ENCODE data around the gene SP3. TPM values are rescaled to one million over a fixed set of nuclear protein-coding genes. Genes with fewer than 3 reads are reported as not detected.
A peak's percentile ranks its signal among the peaks of the same experiment; 100 is the strongest.

The SP3 gene
- total RNA-seq, 4 donors from 2014 or later = 41.9 to 101 (median 81.6) TPM

DNA sequence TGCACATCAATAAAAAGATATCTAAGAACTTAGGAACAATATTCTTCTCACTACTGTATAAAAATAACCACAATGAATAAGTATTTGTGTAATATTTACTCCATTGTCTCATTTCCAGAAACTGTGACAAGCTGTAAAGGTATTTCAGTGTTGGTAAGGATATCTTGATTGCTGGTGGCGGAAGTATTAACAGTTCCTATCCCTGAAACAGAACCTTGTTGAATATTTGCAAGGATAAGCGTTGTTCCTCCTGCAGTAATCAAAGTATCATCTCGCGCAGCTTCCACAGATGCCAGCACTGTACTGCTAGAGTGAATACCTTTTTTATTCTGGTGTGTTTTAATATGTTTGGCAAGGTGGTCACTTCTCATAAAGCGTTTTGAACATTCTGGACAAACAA is 55.3 kb downstream of the SP3 start:
- no peak overlapping the region for H3K4me3 ChIP-seq
- in situ Hi-C loops (cut with MboI; ENCODE audit: low pct_ligation_motif_present in 1 of 4, low pct_unique_long_range_greater_than_20kb in 1 of 4, low sequenced_read_pairs in 3 of 4) = no loop called here
- H3K9me3 ChIP-seq = no peaks in the 10 kb centered on the region
- TF ChIP-seq, protein P1, sequence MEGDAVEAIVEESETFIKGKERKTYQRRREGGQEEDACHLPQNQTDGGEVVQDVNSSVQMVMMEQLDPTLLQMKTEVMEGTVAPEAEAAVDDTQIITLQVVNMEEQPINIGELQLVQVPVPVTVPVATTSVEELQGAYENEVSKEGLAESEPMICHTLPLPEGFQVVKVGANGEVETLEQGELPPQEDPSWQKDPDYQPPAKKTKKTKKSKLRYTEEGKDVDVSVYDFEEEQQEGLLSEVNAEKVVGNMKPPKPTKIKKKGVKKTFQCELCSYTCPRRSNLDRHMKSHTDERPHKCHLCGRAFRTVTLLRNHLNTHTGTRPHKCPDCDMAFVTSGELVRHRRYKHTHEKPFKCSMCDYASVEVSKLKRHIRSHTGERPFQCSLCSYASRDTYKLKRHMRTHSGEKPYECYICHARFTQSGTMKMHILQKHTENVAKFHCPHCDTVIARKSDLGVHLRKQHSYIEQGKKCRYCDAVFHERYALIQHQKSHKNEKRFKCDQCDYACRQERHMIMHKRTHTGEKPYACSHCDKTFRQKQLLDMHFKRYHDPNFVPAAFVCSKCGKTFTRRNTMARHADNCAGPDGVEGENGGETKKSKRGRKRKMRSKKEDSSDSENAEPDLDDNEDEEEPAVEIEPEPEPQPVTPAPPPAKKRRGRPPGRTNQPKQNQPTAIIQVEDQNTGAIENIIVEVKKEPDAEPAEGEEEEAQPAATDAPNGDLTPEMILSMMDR (IDR thresholded peaks at IDR 0.05) = no peak
- TF ChIP-seq POLR2A (IDR thresholded peaks at IDR 0.05) (no peak), POLR2AphosphoS5 (IDR thresholded peaks at IDR 0.05) (no peak), EP300 (IDR thresholded peaks at IDR 0.05; ENCODE audit: low read depth) (no peak)
- no peaks in the 10 kb centered on the region for H3K4me1 ChIP-seq
- DNase-seq = no peak
- WGBS, 2 donors (ENCODE audit: low coverage in 1 of 2) = 97 to 98% methylated on average over 5 of the region's 5 CpGs
- H3K27me3 ChIP-seq = no peaks in the 10 kb centered on the region
- H3K27ac ChIP-seq = no peak overlapping the region
- intact Hi-C loops (cut with DNase I; ENCODE audit: low total_unique reads) = no loop called here
- H3K36me3 ChIP-seq = peaks cover 0 to 34% (median 12%) of the 10 kb centered on the region in 4 donors

DNA sequence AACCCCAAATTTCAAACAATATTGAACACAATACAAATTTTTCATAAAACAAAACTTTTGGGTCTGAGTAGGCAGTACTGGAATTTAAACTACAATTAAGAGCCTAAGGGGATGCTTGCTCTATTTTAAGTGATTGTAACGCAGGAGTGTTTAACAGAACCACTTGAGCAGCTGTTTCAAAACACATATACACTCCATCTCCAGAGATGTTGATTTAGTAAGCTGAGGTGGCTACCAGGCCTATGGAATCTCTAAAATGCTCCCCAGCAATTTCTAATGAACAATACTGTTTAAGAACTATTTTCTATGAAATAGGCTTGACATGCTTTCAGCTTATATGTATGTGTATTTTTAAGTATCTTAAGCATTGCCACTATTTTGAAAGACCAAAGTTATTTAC is 58.5 kb downstream of the SP3 start:
- no peaks in the 10 kb centered on the region for H3K9me3 ChIP-seq
- TF ChIP-seq POLR2AphosphoS5 (IDR thresholded peaks at IDR 0.05) (no peak), EP300 (IDR thresholded peaks at IDR 0.05; ENCODE audit: low read depth) (no peak), POLR2A (IDR thresholded peaks at IDR 0.05) (no peak)
- TF ChIP-seq, protein P1 (IDR thresholded peaks at IDR 0.05) = no peak
- no peaks in the 10 kb centered on the region for H3K27me3 ChIP-seq
- DNase-seq = no peak
- H3K27ac ChIP-seq = no peak overlapping the region
- intact Hi-C loops (cut with DNase I; ENCODE audit: low total_unique reads) (no loop called here), in situ Hi-C loops (cut with MboI; ENCODE audit: low pct_ligation_motif_present in 1 of 4, low pct_unique_long_range_greater_than_20kb in 1 of 4, low sequenced_read_pairs in 3 of 4) (no loop called here)
- H3K36me3 ChIP-seq = peaks cover 0 to 42% (median 5%) of the 10 kb centered on the region in 4 donors
- H3K4me3 ChIP-seq = no peak overlapping the region
- 93 to 100% methylated on average over 1 of the region's 1 CpG for WGBS, 2 donors (ENCODE audit: low coverage in 1 of 2)
- no peaks in the 10 kb centered on the region for H3K4me1 ChIP-seq

DNA sequence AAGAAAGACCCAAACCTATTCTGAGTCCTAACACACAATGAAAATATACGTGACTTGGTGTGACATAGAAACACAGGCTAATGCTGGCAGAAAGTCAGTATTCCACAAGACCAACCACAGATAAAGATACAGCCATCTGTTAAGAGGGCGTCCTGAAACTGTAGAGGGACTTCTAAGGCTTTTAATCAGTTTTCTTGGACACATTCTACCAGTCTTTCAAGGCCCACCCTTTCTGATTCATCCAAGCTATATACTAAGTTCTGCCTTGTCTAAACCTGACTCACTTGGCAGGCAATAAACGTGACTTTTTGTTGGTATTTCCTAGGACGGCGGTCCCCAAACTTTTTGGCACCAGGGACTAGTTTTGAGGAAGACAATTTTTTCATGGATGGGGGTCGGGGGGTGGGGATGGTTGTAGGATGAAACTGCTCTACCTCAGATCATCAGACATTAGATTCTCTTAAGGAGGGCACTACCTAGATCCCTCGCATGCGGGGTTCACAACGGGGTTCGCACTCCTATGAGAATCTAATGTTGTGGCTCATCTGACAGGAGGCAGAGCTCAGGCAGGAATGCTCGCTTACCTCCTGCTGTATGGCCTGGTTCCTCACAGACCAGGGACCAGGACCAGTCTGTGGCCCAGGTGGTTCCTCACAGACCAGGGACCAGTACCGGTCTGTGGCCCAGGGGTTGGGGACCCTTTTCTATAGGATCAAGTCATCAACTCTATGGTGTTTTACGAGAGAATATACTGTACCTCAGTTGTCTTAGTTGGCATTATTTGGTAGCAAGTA is 61.4 kb downstream of the SP3 start:
- 89 to 93% methylated on average over 3 to 13 of the region's 13 CpGs for WGBS, 2 donors (ENCODE audit: low coverage in 1 of 2)
- Histone ChIP-seq H3K27ac (no peak overlapping the region), H3K36me3 (peaks cover 0 to 26% (median 0%) of the 10 kb centered on the region in 4 donors), H3K9me3 (no peaks in the 10 kb centered on the region), H3K4me1 (no peaks in the 10 kb centered on the region), H3K27me3 (no peaks in the 10 kb centered on the region), H3K4me3 (no peak overlapping the region)
- intact Hi-C loops (cut with DNase I; ENCODE audit: low total_unique reads) (no loop called here), in situ Hi-C loops (cut with MboI; ENCODE audit: low pct_ligation_motif_present in 1 of 4, low pct_unique_long_range_greater_than_20kb in 1 of 4, low sequenced_read_pairs in 3 of 4) (no loop called here)
- TF ChIP-seq, protein P1 (IDR thresholded peaks at IDR 0.05) = no peak
- TF ChIP-seq POLR2A (IDR thresholded peaks at IDR 0.05) (no peak), POLR2AphosphoS5 (IDR thresholded peaks at IDR 0.05) (peak in 1 of 3 donors; percentile 8), EP300 (IDR thresholded peaks at IDR 0.05; ENCODE audit: low read depth) (no peak)
- DNase-seq = no peak

DNA sequence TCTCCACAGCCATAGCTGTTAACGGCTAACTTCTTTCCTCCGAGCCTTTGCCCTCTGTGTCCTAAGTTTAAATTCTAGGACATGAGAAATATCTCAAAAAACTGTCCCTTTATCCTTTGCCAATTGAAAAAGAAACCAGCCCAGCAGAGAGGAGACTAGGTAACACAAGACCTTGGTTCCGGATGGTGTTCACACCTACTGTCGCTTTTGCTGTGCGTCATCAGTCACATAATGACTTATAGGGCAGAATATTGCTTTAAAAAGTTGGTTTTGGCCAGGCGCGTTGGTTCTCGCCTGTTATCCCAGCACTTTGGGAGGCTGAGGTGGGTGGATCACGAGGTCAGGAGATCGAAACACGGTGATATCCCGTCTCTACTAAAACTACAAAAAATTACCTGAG is 66.2 kb downstream of the SP3 start:
- in situ Hi-C loops (cut with MboI; ENCODE audit: low pct_ligation_motif_present in 1 of 4, low pct_unique_long_range_greater_than_20kb in 1 of 4, low sequenced_read_pairs in 3 of 4) = loop anchor here in 1 of 4 donors (25.0 kb wide), 1 partner anchor 138 kb away; no protein-coding TSS in a partner anchor

More for the DNA sequence above, 66.2 kb downstream of the SP3 start:
- Histone ChIP-seq H3K4me1 (no peaks in the 10 kb centered on the region), H3K9me3 (no peaks in the 10 kb centered on the region), H3K27me3 (no peaks in the 10 kb centered on the region), H3K4me3 (no peak overlapping the region), H3K27ac (no peak overlapping the region), H3K36me3 (peaks cover 0 to under 1% (median 0%) of the 10 kb centered on the region in 4 donors)
- intact Hi-C loops (cut with DNase I; ENCODE audit: low total_unique reads) = no loop called here
- 75 to 93% methylated on average over 11 to 12 of the region's 12 CpGs for WGBS, 2 donors (ENCODE audit: low coverage in 1 of 2)
- TF ChIP-seq EP300 (IDR thresholded peaks at IDR 0.05; ENCODE audit: low read depth) (no peak), POLR2AphosphoS5 (IDR thresholded peaks at IDR 0.05) (no peak), POLR2A (IDR thresholded peaks at IDR 0.05) (no peak)
- TF ChIP-seq, protein P1 (IDR thresholded peaks at IDR 0.05) = no peak
- no peak for DNase-seq

All from transverse colon (tissue), 4 donors.